Measurements from ENCODE around the gene SGK1.

GRCh38 chr6:134173366-134173725, 144.6 kb downstream of the SGK1 start:
- no peak for TF ChIP-seq CTCF (IDR thresholded peaks at IDR 0.05 in 8 of 11, conservative IDR thresholded peaks at IDR 0.05 in 3 of 11)
- no peak for TF ChIP-seq POLR2A (IDR thresholded peaks at IDR 0.05)
- TF ChIP-seq POLR2AphosphoS5 (IDR thresholded peaks at IDR 0.05) = no peak
